K562 (cell line): ENCODE measurements around the gene TMEM218. TPM values are rescaled to one million over a fixed set of nuclear protein-coding genes. Genes with fewer than 3 reads are reported as not detected.

ENCODE experiments used
- ATAC-seq: fragments of 200-7000 bp; cut with Tn5 transposase; 3 replicates; pipeline ENCODE4 v1.9.1; 2020; ENCODE audit warnings: moderate library complexity
- BruUV-seq: library from RNA; stranded (reverse); fragments of 400-500 nt; replicated peaks from 2 replicates; lab custom pipeline; 2021; lab: Mats Ljungman, UMichigan
- CTCF ChIA-PET: fragments of 300-600 bp; formaldehyde crosslinking; extraction: SDS; loops from one replicate; lab custom pipeline; 2021; ENCODE audit warnings: low intra/inter-chr PET ratio; lab: Yijun Ruan, JAX
- POLR2A ChIA-PET: fragments of 300-600, 350-650 bp; sonication (Branson Sonifier 250); formaldehyde crosslinking; extraction: SDS; loops from one replicate; lab custom pipeline; 2021; ENCODE audit warnings: antibody characterized with exemption, inconsistent platforms; lab: Yijun Ruan, JAX
- DNase-seq, 4 experiments: peaks; one replicate each; pipeline versions ENCODE4 v3.0.0 to v3.0.0-alpha.2; 2011 to 2018; ENCODE audit warnings: low spot score in 3 of 4, mixed read lengths in 3 of 4; ENCODE audit errors: extremely low read depth in 1 of 4
- FAIRE-seq: peaks from 2 replicates; lab custom pipeline; 2011; peaks lifted over from hg19 to GRCh38; lab: Jason Lieb, UNC
- H2AFZ ChIP-seq: 2 replicates; pipeline ENCODE4 v1.6.0; 2011; ENCODE audit warnings: low read depth, low read length, control low read depth, inconsistent platforms
- H3K27ac ChIP-seq: fragments of 200-600 bp; 3 replicates; pipeline ENCODE4 v1.8.0; 2011; ENCODE audit warnings: low read depth, mild to moderate bottlenecking, control low read depth, inconsistent platforms, low read length, moderate library complexity, mixed read lengths; ENCODE audit errors: extremely low read depth
- H3K27me3 ChIP-seq, 2 experiments: fragments of 300-600 bp in 1 of 2; 2 replicates in 1 of 2; 3 replicates in 1 of 2; pipeline versions ENCODE4 v1.6.0 to v1.8.0; 2011; ENCODE audit warnings: inconsistent platforms in 2 of 2, low read length in 2 of 2, mild to moderate bottlenecking in 1 of 2, mixed read lengths in 1 of 2, moderate library complexity in 1 of 2; ENCODE audit not compliant: control insufficient read depth in 2 of 2, insufficient read depth in 2 of 2
- H3K36me3 ChIP-seq: fragments of 300-600 bp; 3 replicates; pipeline ENCODE4 v1.8.0; 2011; ENCODE audit warnings: mild to moderate bottlenecking, low read length, inconsistent platforms; ENCODE audit not compliant: control insufficient read depth, insufficient read depth
- H3K4me1 ChIP-seq, 2 experiments: fragments of 200-600 bp in 1 of 2; replicated peaks in 1 of 2; 2 replicates in 1 of 2; 3 replicates in 1 of 2; pipeline versions ENCODE4 v1.5.1 to v1.8.0; 2011; ENCODE audit warnings: inconsistent platforms in 2 of 2, low read length in 2 of 2, mild to moderate bottlenecking in 1 of 2, mixed read lengths in 1 of 2, moderate library complexity in 1 of 2; ENCODE audit not compliant: control insufficient read depth in 2 of 2, insufficient read depth in 2 of 2
- H3K4me2 ChIP-seq: 2 replicates; pipeline ENCODE4 v1.6.1; 2011; ENCODE audit warnings: low read length, control low read depth, inconsistent platforms, mixed read lengths; ENCODE audit not compliant: insufficient read depth
- H3K4me3 ChIP-seq: fragments of 200-600 bp; sonication (generic), shearing (Covaris generic); 2 replicates; pipeline ENCODE4 v1.5.1; 2016; ENCODE audit warnings: control low read depth, inconsistent platforms
- H3K79me2 ChIP-seq: fragments of 200-600 bp; 3 replicates; pipeline ENCODE4 v1.8.0; 2011; ENCODE audit warnings: low read length, inconsistent platforms; ENCODE audit not compliant: control insufficient read depth, insufficient read depth
- H3K9ac ChIP-seq, 2 experiments: 2 replicates each; pipeline versions ENCODE4 v1.6.0 to v1.6.1; 2011; ENCODE audit warnings: low read depth in 2 of 2, low read length in 2 of 2, control low read depth in 1 of 2, inconsistent platforms in 1 of 2, mild to moderate bottlenecking in 1 of 2, mixed read lengths in 1 of 2; ENCODE audit not compliant: insufficient read depth in 1 of 2
- H3K9me1 ChIP-seq: one replicate; pipeline ENCODE4 v1.6.0; 2011; ENCODE audit warnings: inconsistent platforms, mild to moderate bottlenecking, low read length, moderate library complexity; ENCODE audit not compliant: control insufficient read depth, insufficient read depth
- H3K9me3 ChIP-seq: replicated peaks from 2 replicates; pipeline ENCODE4 v1.5.1; 2011; ENCODE audit warnings: low read depth, low read length, inconsistent platforms; ENCODE audit not compliant: control insufficient read depth, insufficient read depth
- H4K20me1 ChIP-seq: replicated peaks from 2 replicates; pipeline ENCODE4 v1.6.1; 2011; ENCODE audit warnings: low read length, inconsistent platforms, mixed read lengths; ENCODE audit not compliant: control insufficient read depth, insufficient read depth
- CTCF ChIP-seq, 3 experiments: IDR thresholded peaks in 2 of 3; conservative IDR thresholded peaks in 1 of 3; 2 replicates each; pipeline ENCODE4 v1.5.1; 2011 to 2012; ENCODE audit warnings: low read length in 3 of 3, mild to moderate bottlenecking in 3 of 3, control low read depth in 2 of 3, improper control_type of control experiment in 1 of 3, inconsistent platforms in 1 of 3, low read depth in 1 of 3, mixed read lengths in 1 of 3, moderate library complexity in 1 of 3; ENCODE audit not compliant: insufficient read depth in 2 of 3
- E2F6 ChIP-seq, 2 experiments: IDR thresholded peaks; 2 replicates each; pipeline ENCODE4 v1.6.1; 2011; ENCODE audit warnings: borderline replicate concordance in 1 of 2, control low read depth in 1 of 2, low read depth in 1 of 2, low read length in 1 of 2, mild to moderate bottlenecking in 1 of 2, mixed read lengths in 1 of 2, moderate library complexity in 1 of 2; ENCODE audit not compliant: insufficient read depth in 1 of 2, insufficient read length in 1 of 2, poor library complexity in 1 of 2, severe bottlenecking in 1 of 2; ENCODE audit errors: extremely low read depth in 1 of 2
- MITF ChIP-seq: IDR thresholded peaks from 2 replicates; pipeline ENCODE4 v1.6.1; 2014; ENCODE audit warnings: antibody characterized with exemption
- SMARCB1 ChIP-seq: IDR thresholded peaks from 2 replicates; pipeline ENCODE4 v1.6.1; 2011; ENCODE audit warnings: improper control_type of control experiment, low read depth; ENCODE audit not compliant: insufficient read length
- ZNF592 ChIP-seq: fragments of 450-650 bp; IDR thresholded peaks from 2 replicates; pipeline ENCODE4 v1.6.1; 2017; ENCODE audit warnings: antibody characterized with exemption, mild to moderate bottlenecking
- WGBS: fragments of 100-300 bp; shearing (Covaris generic); methylation state at CpG from one replicate; pipeline ENCODE4 v1.1.6; 2016; ENCODE audit warnings: low coverage, mixed read lengths; ENCODE audit not compliant: insufficient coverage; ENCODE audit errors: missing lambda C conversion rate; 5-methylcytosine and 5-hydroxymethylcytosine counted together
- in situ Hi-C: fragments of 300-500 bp; cut with MboI; formaldehyde crosslinking; loops from 4 replicates; pipeline ENCODE4 v1.15.0; 2018; ENCODE audit warnings: inconsistent platforms, mixed read lengths
- intact Hi-C: fragments of 100-400 bp; cut with micrococcal nuclease; formaldehyde crosslinking; loops from 2 replicates; pipeline ENCODE4 v1.14.2; 2022
- polyA plus RNA-seq, 8 experiments: library from polyadenylated mRNA; depleted of rRNA in 4 of 8; stranded (reverse) in 5 of 8; unstranded in 3 of 8; fragments of >200 nt; fragmentation: Nextera tagmentation in 2 of 8; fragmentation: Illumina TruSeq in 1 of 8; extraction: Ambion mirVana in 2 of 8; extraction: Trizol in 1 of 8; gene quantifications; 2 replicates each; pipeline versions ENCODE4 v1.2.1 to v1.2.3, GENCODE V29; 2011 to 2014; ENCODE audit warnings: inconsistent platforms in 1 of 8, missing spikeins in 1 of 8
- total RNA-seq, 7 experiments: library from RNA; depleted of rRNA in 6 of 7; stranded (reverse); fragments of >200 nt in 6 of 7; fragmentation: Illumina TruSeq in 2 of 7; extraction: Trizol in 2 of 7; gene quantifications; 2 replicates each; pipeline versions ENCODE4 v1.2.1 to v1.2.3, GENCODE V29; 2011 to 2021; ENCODE audit warnings: low replicate concordance in 1 of 7

TMEM218 gene
- total and polyA plus RNA-seq, 9 of the 15 experiments (the other 6 are each of a cell fraction or from before 2014, with no cell fraction given), result 13.4 to 32.2 (median 25.4) TPM

GRCh38 chr11:125052047-125052446 is 59.4 kb downstream of the TMEM218 start (continued):
- no peak for TF ChIP-seq MITF

- Histone ChIP-seq H3K27me3 (no peaks in the 10 kb centered on the region), H3K4me2 (no peak overlapping the region), H3K36me3 (no peaks in the 10 kb centered on the region), H3K27ac (no peak overlapping the region), H4K20me1 (no peaks in the 10 kb centered on the region), H3K4me1 (no peaks in the 10 kb centered on the region), H3K9me1 (no peaks in the 10 kb centered on the region), H3K79me2 (no peaks in the 10 kb centered on the region), H3K9me3 (no peaks in the 10 kb centered on the region), H2AFZ (no peak overlapping the region), H3K9ac (no peak overlapping the region), H3K4me3 (no peak overlapping the region)
- DNase-seq, result no peak
- ChIA-PET CTCF (no interaction called here), POLR2A (no interaction called here)
- BruUV-seq, result no TSS peak
- FAIRE-seq, result no peak
- WGBS, result 32% methylated on average over 4 of the region's 4 CpGs
- in situ Hi-C loops (no loop called here), intact Hi-C loops (no loop called here)
- no peak for ATAC-seq
- no peak for TF ChIP-seq SMARCB1
- TF ChIP-seq E2F6 (IDR thresholded peaks at IDR 0.05; ENCODE audit: borderline replicate concordance in 1 of 2, extremely low read depth in 1 of 2, insufficient read depth in 1 of 2, insufficient read length in 1 of 2, low read depth in 1 of 2, low read length in 1 of 2, poor library complexity in 1 of 2, severe bottlenecking in 1 of 2), result no peak
- no peak for TF ChIP-seq CTCF (IDR thresholded peaks at IDR 0.05 in 2 of 3, conservative IDR thresholded peaks at IDR 0.05 in 1 of 3; ENCODE audit: insufficient read depth in 2 of 3, low read depth in 1 of 3, low read length in 3 of 3)
- no peak for TF ChIP-seq ZNF592
These were observed 62.1 kb downstream of the TMEM218 start for GRCh38 chr11:125049164-125049792.
